Measurements from ENCODE around the gene BMS1. TPM values are rescaled to one million over a fixed set of nuclear protein-coding genes. Genes with fewer than 3 reads are reported as not detected.

The BMS1 gene
- total RNA-seq, 1 donor from 2014 or later: 10.4 TPM

GRCh38 chr10:42755028-42755451 lies 27.6 kb upstream of the BMS1 start:
- Histone ChIP-seq H3K27ac (ENCODE audit: low read depth, low read length) (no peak overlapping the region), H3K36me3 (ENCODE audit: control insufficient read depth in 3 of 3, insufficient read depth in 3 of 3, low read length in 3 of 3) (no peaks in the 10 kb centered on the region), H3K27me3 (ENCODE audit: control insufficient read depth in 3 of 3, insufficient read depth in 3 of 3, low read length in 3 of 3) (peaks cover 8 to 67% (median 47%) of the 10 kb centered on the region in 3 donors), H3K4me3 (ENCODE audit: low read length in 3 of 3) (peak overlapping the region; percentile 68 to 71 (median 69)), H3K4me1 (ENCODE audit: control insufficient read depth in 3 of 3, insufficient read depth in 3 of 3, low read length in 3 of 3) (peaks cover 20 to 26% (median 24%) of the 10 kb centered on the region in 3 donors), H3K9me3 (ENCODE audit: control insufficient read depth in 3 of 3, low read length in 3 of 3) (no peaks in the 10 kb centered on the region), H3K9ac (ENCODE audit: low read depth in 1 of 3, low read length in 3 of 3) (peak overlapping the region in 2 of 3 donors; percentile 45 to 61)

GRCh38 chr10:42755556-42756093 lies 27.0 kb upstream of the BMS1 start:
- no peaks in the 10 kb centered on the region for H3K9me3 ChIP-seq (ENCODE audit: control insufficient read depth in 3 of 3, low read length in 3 of 3)
- H3K4me1 ChIP-seq (ENCODE audit: control insufficient read depth in 3 of 3, insufficient read depth in 3 of 3, low read length in 3 of 3): peaks cover 20 to 26% (median 24%) of the 10 kb centered on the region in 3 donors
- peak overlapping the region; percentile 45 to 69 (median 68) for H3K4me3 ChIP-seq (ENCODE audit: low read length in 3 of 3)
- H3K27me3 ChIP-seq (ENCODE audit: control insufficient read depth in 3 of 3, insufficient read depth in 3 of 3, low read length in 3 of 3): peaks cover 8 to 67% (median 47%) of the 10 kb centered on the region in 3 donors
- H3K36me3 ChIP-seq (ENCODE audit: control insufficient read depth in 3 of 3, insufficient read depth in 3 of 3, low read length in 3 of 3): no peaks in the 10 kb centered on the region
- H3K9ac ChIP-seq (ENCODE audit: low read depth in 1 of 3, low read length in 3 of 3): peak overlapping the region in 1 of 3 donors; percentile 45
- no peak overlapping the region for H3K27ac ChIP-seq (ENCODE audit: low read depth, low read length)

DNA sequence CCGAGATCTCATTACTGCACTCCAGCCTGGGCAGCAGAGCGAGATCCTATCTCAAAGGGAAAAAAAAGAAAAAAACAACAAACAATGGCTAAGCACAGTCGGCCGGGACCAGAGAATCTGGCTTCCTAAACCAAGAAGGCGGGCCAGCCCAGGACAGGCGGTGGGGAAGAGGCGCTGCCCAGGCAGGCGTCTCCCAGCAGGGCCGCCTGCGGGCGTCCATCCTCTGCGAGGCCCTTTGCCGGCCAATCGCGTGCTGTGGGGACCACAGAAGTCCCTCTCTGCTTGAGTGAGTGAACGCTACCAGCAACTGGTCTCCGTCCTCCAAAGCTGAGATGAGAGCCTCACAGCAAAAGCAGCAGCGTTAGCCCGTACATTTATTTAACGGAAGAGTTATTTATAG lies 14.7 kb upstream of the BMS1 start:
- Histone ChIP-seq H3K9ac (ENCODE audit: low read depth in 1 of 3, low read length in 3 of 3) (no peak overlapping the region), H3K36me3 (ENCODE audit: control insufficient read depth in 3 of 3, insufficient read depth in 3 of 3, low read length in 3 of 3) (no peaks in the 10 kb centered on the region), H3K4me1 (ENCODE audit: control insufficient read depth in 3 of 3, insufficient read depth in 3 of 3, low read length in 3 of 3) (no peaks in the 10 kb centered on the region), H3K4me3 (ENCODE audit: low read length in 3 of 3) (no peak overlapping the region), H3K27ac (ENCODE audit: low read depth, low read length) (no peak overlapping the region), H3K27me3 (ENCODE audit: control insufficient read depth in 3 of 3, insufficient read depth in 3 of 3, low read length in 3 of 3) (peaks cover 0 to 11% (median 7%) of the 10 kb centered on the region in 3 donors), H3K9me3 (ENCODE audit: control insufficient read depth in 3 of 3, low read length in 3 of 3) (peaks cover 0 to 3% (median 0%) of the 10 kb centered on the region in 3 donors)

DNA sequence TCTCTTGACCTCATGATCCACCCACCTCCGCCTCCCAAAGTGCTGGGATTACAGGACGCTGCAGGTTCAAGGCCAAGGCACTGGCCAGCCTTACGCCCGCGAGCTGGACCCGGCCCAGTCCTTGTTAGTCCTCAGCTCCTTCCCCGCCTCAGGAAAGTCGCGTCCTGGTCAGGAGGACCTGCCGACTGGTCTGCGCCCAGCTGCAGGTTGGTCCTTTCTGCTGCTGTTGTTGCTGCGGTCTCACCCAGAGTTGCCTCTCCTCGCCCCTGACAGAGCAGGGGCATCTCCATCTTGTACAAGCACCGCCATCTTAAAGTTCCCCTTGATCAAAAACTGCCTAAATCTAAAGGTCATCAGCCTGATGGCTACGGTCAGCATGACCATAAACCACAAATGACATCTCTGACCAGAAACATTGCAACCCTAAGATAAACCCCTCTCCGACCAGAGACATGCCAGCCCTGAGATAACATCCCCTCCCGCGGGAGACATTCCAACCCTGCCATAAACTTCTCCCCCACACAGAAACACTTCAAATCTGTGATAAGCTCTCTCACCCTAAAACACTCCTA lies 13.9 kb upstream of the BMS1 start:
- H3K36me3 ChIP-seq (ENCODE audit: control insufficient read depth in 3 of 3, insufficient read depth in 3 of 3, low read length in 3 of 3): no peaks in the 10 kb centered on the region
- H3K9ac ChIP-seq (ENCODE audit: low read depth in 1 of 3, low read length in 3 of 3): no peak overlapping the region
- H3K4me3 ChIP-seq (ENCODE audit: low read length in 3 of 3): no peak overlapping the region
- no peaks in the 10 kb centered on the region for H3K4me1 ChIP-seq (ENCODE audit: control insufficient read depth in 3 of 3, insufficient read depth in 3 of 3, low read length in 3 of 3)
- no peak overlapping the region for H3K27ac ChIP-seq (ENCODE audit: low read depth, low read length)
- H3K9me3 ChIP-seq (ENCODE audit: control insufficient read depth in 3 of 3, low read length in 3 of 3): peaks cover 0 to 3% (median 0%) of the 10 kb centered on the region in 3 donors
- peaks cover 0 to 17% (median 7%) of the 10 kb centered on the region in 3 donors for H3K27me3 ChIP-seq (ENCODE audit: control insufficient read depth in 3 of 3, insufficient read depth in 3 of 3, low read length in 3 of 3)

GRCh38 chr10:42769173-42769572 lies 13.4 kb upstream of the BMS1 start:
- Histone ChIP-seq H3K27ac (ENCODE audit: low read depth, low read length) (no peak overlapping the region), H3K9ac (ENCODE audit: low read depth in 1 of 3, low read length in 3 of 3) (no peak overlapping the region), H3K4me3 (ENCODE audit: low read length in 3 of 3) (no peak overlapping the region), H3K27me3 (ENCODE audit: control insufficient read depth in 3 of 3, insufficient read depth in 3 of 3, low read length in 3 of 3) (peaks cover 0 to 17% (median 7%) of the 10 kb centered on the region in 3 donors), H3K4me1 (ENCODE audit: control insufficient read depth in 3 of 3, insufficient read depth in 3 of 3, low read length in 3 of 3) (no peaks in the 10 kb centered on the region), H3K36me3 (ENCODE audit: control insufficient read depth in 3 of 3, insufficient read depth in 3 of 3, low read length in 3 of 3) (no peaks in the 10 kb centered on the region), H3K9me3 (ENCODE audit: control insufficient read depth in 3 of 3, low read length in 3 of 3) (peaks cover 0 to 3% (median 0%) of the 10 kb centered on the region in 3 donors)

- Histone ChIP-seq H3K27me3 (ENCODE audit: control insufficient read depth in 3 of 3, insufficient read depth in 3 of 3, low read length in 3 of 3) (peaks cover 1 to 20% (median 7%) of the 10 kb centered on the region in 3 donors), H3K9me3 (ENCODE audit: control insufficient read depth in 3 of 3, low read length in 3 of 3) (peaks cover 0 to 3% (median 0%) of the 10 kb centered on the region in 3 donors), H3K27ac (ENCODE audit: low read depth, low read length) (no peak overlapping the region), H3K9ac (ENCODE audit: low read depth in 1 of 3, low read length in 3 of 3) (no peak overlapping the region), H3K36me3 (ENCODE audit: control insufficient read depth in 3 of 3, insufficient read depth in 3 of 3, low read length in 3 of 3) (no peaks in the 10 kb centered on the region), H3K4me1 (ENCODE audit: control insufficient read depth in 3 of 3, insufficient read depth in 3 of 3, low read length in 3 of 3) (no peaks in the 10 kb centered on the region), H3K4me3 (ENCODE audit: low read length in 3 of 3) (no peak overlapping the region)
These were observed 12.9 kb upstream of the BMS1 start for GRCh38 chr10:42769673-42770072.

DNA sequence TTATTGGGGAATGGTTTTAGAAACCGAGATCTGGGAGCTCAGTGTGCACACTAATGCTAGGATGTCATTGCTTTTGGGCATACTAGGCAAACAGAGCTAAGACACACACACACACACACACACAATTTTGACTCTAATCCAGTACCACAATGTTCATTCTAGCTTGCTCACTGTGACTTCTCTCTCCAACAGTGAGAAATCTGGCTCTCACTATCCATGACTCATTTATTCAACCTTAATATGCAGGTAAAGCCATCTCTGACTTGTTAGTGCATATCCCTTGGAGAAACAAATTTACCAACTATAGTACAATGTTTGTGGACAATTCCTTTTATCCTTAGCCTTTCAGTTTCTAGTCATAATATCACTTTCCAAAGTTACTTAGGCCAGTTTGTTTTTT lies 5.9 kb upstream of the BMS1 start:
- Histone ChIP-seq H3K4me1 (ENCODE audit: control insufficient read depth in 3 of 3, insufficient read depth in 3 of 3, low read length in 3 of 3) (peaks cover 0 to 4% (median 3%) of the 10 kb centered on the region in 3 donors), H3K9ac (ENCODE audit: low read depth in 1 of 3, low read length in 3 of 3) (no peak overlapping the region), H3K27me3 (ENCODE audit: control insufficient read depth in 3 of 3, insufficient read depth in 3 of 3, low read length in 3 of 3) (peaks cover 0 to 15% (median 14%) of the 10 kb centered on the region in 3 donors), H3K36me3 (ENCODE audit: control insufficient read depth in 3 of 3, insufficient read depth in 3 of 3, low read length in 3 of 3) (no peaks in the 10 kb centered on the region), H3K9me3 (ENCODE audit: control insufficient read depth in 3 of 3, low read length in 3 of 3) (no peaks in the 10 kb centered on the region), H3K4me3 (ENCODE audit: low read length in 3 of 3) (no peak overlapping the region), H3K27ac (ENCODE audit: low read depth, low read length) (no peak overlapping the region)

DNA sequence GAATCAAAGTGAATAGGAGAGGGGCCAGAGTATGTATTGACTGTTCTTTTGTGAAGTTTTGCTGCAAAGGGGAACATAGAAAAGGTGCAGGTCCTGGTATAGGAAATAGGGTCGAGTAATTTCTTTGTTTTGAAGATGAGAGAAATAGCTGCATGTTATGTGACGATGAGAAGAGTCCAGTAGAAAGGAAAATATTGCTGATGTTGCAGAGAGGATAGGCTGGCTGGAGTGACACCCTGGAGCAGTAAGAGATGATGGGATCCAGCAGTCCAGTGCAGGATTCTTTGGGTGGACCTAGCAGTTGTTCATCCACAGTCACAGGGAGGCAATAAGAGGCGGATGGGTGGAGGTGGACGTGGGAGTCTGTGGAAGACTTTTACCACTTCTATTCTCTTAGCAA lies 2.1 kb upstream of the BMS1 start:
- Histone ChIP-seq H3K4me3 (ENCODE audit: low read length in 3 of 3) (no peak overlapping the region), H3K9ac (ENCODE audit: low read depth in 1 of 3, low read length in 3 of 3) (no peak overlapping the region), H3K27ac (ENCODE audit: low read depth, low read length) (no peak overlapping the region), H3K27me3 (ENCODE audit: control insufficient read depth in 3 of 3, insufficient read depth in 3 of 3, low read length in 3 of 3) (peaks cover 0 to 8% (median 0%) of the 10 kb centered on the region in 3 donors), H3K4me1 (ENCODE audit: control insufficient read depth in 3 of 3, insufficient read depth in 3 of 3, low read length in 3 of 3) (peaks cover 8 to 13% (median 13%) of the 10 kb centered on the region in 3 donors), H3K36me3 (ENCODE audit: control insufficient read depth in 3 of 3, insufficient read depth in 3 of 3, low read length in 3 of 3) (peaks cover 5 to 14% (median 10%) of the 10 kb centered on the region in 3 donors), H3K9me3 (ENCODE audit: control insufficient read depth in 3 of 3, low read length in 3 of 3) (no peaks in the 10 kb centered on the region)

GRCh38 chr10:42781893-42782445 lies 626 bp upstream of the BMS1 start:
- H3K4me3 ChIP-seq (ENCODE audit: low read length in 3 of 3): peak overlapping the region; percentile 85 to 99 (median 96)
- H3K27me3 ChIP-seq (ENCODE audit: control insufficient read depth in 3 of 3, insufficient read depth in 3 of 3, low read length in 3 of 3): no peaks in the 10 kb centered on the region
- H3K27ac ChIP-seq (ENCODE audit: low read depth, low read length): peak overlapping the region; percentile 80
- H3K9me3 ChIP-seq (ENCODE audit: control insufficient read depth in 3 of 3, low read length in 3 of 3): no peaks in the 10 kb centered on the region
- peaks cover 15 to 28% (median 17%) of the 10 kb centered on the region in 3 donors for H3K36me3 ChIP-seq (ENCODE audit: control insufficient read depth in 3 of 3, insufficient read depth in 3 of 3, low read length in 3 of 3)
- peak overlapping the region; percentile 84 to 98 (median 96) for H3K9ac ChIP-seq (ENCODE audit: low read depth in 1 of 3, low read length in 3 of 3)
- H3K4me1 ChIP-seq (ENCODE audit: control insufficient read depth in 3 of 3, insufficient read depth in 3 of 3, low read length in 3 of 3): peaks cover 8 to 13% (median 13%) of the 10 kb centered on the region in 3 donors

GRCh38 chr10:42783181-42783549 lies 570 bp downstream of the BMS1 start:
- peak overlapping the region; percentile 80 for H3K27ac ChIP-seq (ENCODE audit: low read depth, low read length)
- H3K36me3 ChIP-seq (ENCODE audit: control insufficient read depth in 3 of 3, insufficient read depth in 3 of 3, low read length in 3 of 3): peaks cover 18 to 33% (median 25%) of the 10 kb centered on the region in 3 donors
- peak overlapping the region; percentile 85 to 99 (median 96) for H3K4me3 ChIP-seq (ENCODE audit: low read length in 3 of 3)
- no peaks in the 10 kb centered on the region for H3K9me3 ChIP-seq (ENCODE audit: control insufficient read depth in 3 of 3, low read length in 3 of 3)
- H3K9ac ChIP-seq (ENCODE audit: low read depth in 1 of 3, low read length in 3 of 3): peak overlapping the region; percentile 84 to 98 (median 96)
- H3K4me1 ChIP-seq (ENCODE audit: control insufficient read depth in 3 of 3, insufficient read depth in 3 of 3, low read length in 3 of 3): peaks cover 8 to 13% (median 13%) of the 10 kb centered on the region in 3 donors
- no peaks in the 10 kb centered on the region for H3K27me3 ChIP-seq (ENCODE audit: control insufficient read depth in 3 of 3, insufficient read depth in 3 of 3, low read length in 3 of 3)
